ENCODE measurements around the gene DZIP3.

- TF ChIP-seq GABPA (IDR thresholded peaks at IDR 0.05; ENCODE audit: low read depth, low read length) = no peak
- no peak for TF ChIP-seq GABPA (CRISPR knock-in tag; IDR thresholded peaks at IDR 0.05; ENCODE audit: low read depth)
- no peak for TF ChIP-seq FOSL1 (CRISPR knock-in tag; IDR thresholded peaks at IDR 0.05; ENCODE audit: borderline replicate concordance)
- TF ChIP-seq PBX3 (CRISPR knock-in tag; IDR thresholded peaks at IDR 0.05; ENCODE audit: borderline replicate concordance) = no peak
- no peak for TF ChIP-seq CENPX (CRISPR knock-in tag; IDR thresholded peaks at IDR 0.05)
- no peak for TF ChIP-seq JUN (CRISPR knock-in tag; IDR thresholded peaks at IDR 0.05)
Observed at GRCh38 chr3:108578064-108578463, 11.5 kb upstream of the DZIP3 start.
